ENCODE data around the gene KIF3A.

KIF3A gene

GRCh38 chr5:132759114-132760048 lies 22.0 kb upstream of the KIF3A start:
- H3K27ac ChIP-seq = peak overlapping the region; percentile 41
- TF ChIP-seq CTCF (conservative IDR thresholded peaks at IDR 0.05) (no peak), ZFX (IDR thresholded peaks at IDR 0.05) (peak; percentile 40; the same call in 1 of the 2 replicates)

- H3K27ac ChIP-seq = no peak overlapping the region; the same call in 1 of the 2 replicates
- TF ChIP-seq CTCF (conservative IDR thresholded peaks at IDR 0.05) (no peak), ZFX (IDR thresholded peaks at IDR 0.05) (no peak)
Measured at GRCh38 chr5:132758451-132758850, 21.1 kb upstream of the KIF3A start.

GRCh38 chr5:132756542-132756941 lies 19.2 kb upstream of the KIF3A start:
- no peak for TF ChIP-seq CTCF (conservative IDR thresholded peaks at IDR 0.05)
- no peak for TF ChIP-seq ZFX (IDR thresholded peaks at IDR 0.05)
- no peak overlapping the region for H3K27ac ChIP-seq

DNA sequence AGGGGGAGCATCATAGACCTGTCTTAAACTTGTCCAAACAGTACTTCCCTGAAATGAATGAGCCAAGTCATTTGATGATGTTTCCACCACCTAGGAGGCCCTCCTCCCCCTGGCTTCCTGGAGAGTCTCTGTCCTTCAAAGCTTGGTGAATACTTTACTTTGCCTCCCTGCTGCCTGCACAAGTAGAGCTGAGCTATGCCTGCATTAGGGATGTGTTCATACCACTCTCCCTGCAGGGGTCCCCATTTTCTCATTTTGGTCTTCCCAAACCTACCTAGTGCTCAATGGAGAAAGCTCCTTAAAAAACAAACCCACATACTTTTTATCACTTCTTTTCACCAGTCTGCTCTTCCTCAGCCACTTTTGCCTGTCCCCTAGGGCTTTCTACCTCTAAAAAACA lies 17.6 kb upstream of the KIF3A start:
- no peak overlapping the region for H3K27ac ChIP-seq

GRCh38 chr5:132754111-132754510 lies 16.8 kb upstream of the KIF3A start:
- TF ChIP-seq CTCF (conservative IDR thresholded peaks at IDR 0.05) = no peak
- TF ChIP-seq ZFX (IDR thresholded peaks at IDR 0.05) = no peak
- H3K27ac ChIP-seq = no peak overlapping the region

More for the DNA sequence above, 17.6 kb upstream of the KIF3A start:
- TF ChIP-seq ZFX (IDR thresholded peaks at IDR 0.05) (no peak), CTCF (conservative IDR thresholded peaks at IDR 0.05) (no peak)

DNA sequence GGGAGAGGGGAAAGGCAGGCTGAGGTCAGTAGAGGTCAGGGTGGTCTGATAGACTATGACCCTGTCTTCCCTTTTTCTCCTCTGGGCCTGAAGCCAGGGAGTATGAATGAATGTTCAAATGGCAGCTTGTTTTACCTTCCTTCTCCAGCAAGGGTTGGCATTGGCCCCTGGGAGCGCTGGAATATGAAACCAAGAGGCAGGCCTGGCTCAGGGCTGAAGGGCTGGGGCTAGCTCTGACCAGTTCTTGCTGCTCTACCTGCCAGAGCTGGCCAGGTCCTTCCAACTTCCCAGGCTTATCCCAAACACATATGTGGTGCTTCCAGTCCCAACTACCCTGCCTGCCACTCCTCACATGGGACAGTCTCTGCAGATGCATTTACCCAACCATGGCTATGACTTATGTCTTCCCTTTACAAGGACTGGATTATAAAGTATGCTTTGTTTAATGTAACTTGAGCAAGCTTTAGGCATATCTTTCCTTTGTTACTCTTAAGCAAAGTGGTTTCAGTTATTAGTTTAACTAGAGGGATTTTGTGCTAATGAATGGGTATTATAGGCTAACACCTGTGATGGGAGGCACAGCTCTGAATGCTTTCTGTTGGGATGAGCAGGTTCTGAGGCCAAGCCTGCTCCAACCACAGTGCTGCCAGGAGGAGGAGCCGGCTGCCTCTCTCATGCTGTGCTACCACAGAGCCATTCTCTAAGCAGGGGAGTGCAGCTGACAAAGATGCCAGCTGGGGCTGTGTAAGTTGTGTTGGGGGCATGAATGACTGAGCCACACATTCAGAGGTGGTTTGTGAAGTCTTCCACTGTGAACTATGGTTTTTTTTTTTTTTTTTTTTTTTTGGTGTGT lies 16.0 kb upstream of the KIF3A start:
- no peak overlapping the region for H3K27ac ChIP-seq

More for the DNA sequence above, 16.0 kb upstream of the KIF3A start:
- TF ChIP-seq ZFX (IDR thresholded peaks at IDR 0.05) (no peak), CTCF (conservative IDR thresholded peaks at IDR 0.05) (no peak)
